ENCODE results near the gene TMEM163. TPM values are rescaled to one million over a fixed set of nuclear protein-coding genes. Genes with fewer than 3 reads are reported as not detected.

Gene TMEM163
- total RNA-seq, 6 donors from 2014 or later = 19.3 to 71.6 (median 26.7) TPM

DNA sequence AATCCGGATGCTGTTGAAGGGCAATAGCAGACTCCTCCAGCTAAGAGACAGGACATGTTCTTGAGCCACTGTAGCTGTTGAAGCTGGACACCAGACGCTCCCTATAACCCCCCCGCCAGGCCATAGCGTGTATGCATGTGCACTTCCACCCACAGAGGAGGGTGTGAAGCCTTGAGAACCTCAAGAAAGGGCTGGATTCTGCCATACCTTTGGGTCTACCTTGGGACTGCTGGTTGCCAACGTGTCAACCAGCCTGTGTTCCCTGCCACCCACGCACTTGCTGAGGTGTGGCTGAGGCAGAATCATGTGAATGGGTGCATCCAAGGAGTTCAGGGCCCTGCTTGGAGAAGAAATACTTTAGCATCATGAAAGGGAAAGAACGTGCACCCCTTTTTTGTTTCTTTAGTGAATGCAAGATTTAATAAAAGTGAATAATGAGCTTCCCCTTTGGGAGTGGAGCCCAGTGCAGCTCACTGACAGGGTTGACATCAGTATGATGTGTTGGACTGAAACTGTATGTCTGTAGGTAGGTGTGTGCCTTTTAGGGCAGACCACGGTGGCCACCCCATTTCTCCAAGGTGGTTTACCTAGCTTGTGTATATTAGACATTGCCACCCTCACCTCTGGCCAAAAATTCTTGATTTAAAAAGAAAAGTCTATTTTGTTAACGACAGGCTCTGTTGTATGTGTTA is 266.6 kb downstream of the TMEM163 start:
- H3K27ac ChIP-seq = no peak overlapping the region
- no peak for ATAC-seq (ENCODE audit: low FRiP score in 2 of 2)
- no peaks in the 10 kb centered on the region for H3K9me3 ChIP-seq
- H3K4me1 ChIP-seq = no peaks in the 10 kb centered on the region
- no peak for DNase-seq
- no peaks in the 10 kb centered on the region for H3K27me3 ChIP-seq
- 91 to 95% methylated on average over 9 of the region's 9 CpGs for WGBS, 2 donors
- H3K36me3 ChIP-seq = peaks cover under 1 to 35% (median 15%) of the 10 kb centered on the region in 4 donors
- TF ChIP-seq POLR2A (IDR thresholded peaks at IDR 0.05) (no peak), EP300 (IDR thresholded peaks at IDR 0.05) (no peak), POLR2AphosphoS5 (IDR thresholded peaks at IDR 0.05) (no peak)
- TF ChIP-seq, protein P1, sequence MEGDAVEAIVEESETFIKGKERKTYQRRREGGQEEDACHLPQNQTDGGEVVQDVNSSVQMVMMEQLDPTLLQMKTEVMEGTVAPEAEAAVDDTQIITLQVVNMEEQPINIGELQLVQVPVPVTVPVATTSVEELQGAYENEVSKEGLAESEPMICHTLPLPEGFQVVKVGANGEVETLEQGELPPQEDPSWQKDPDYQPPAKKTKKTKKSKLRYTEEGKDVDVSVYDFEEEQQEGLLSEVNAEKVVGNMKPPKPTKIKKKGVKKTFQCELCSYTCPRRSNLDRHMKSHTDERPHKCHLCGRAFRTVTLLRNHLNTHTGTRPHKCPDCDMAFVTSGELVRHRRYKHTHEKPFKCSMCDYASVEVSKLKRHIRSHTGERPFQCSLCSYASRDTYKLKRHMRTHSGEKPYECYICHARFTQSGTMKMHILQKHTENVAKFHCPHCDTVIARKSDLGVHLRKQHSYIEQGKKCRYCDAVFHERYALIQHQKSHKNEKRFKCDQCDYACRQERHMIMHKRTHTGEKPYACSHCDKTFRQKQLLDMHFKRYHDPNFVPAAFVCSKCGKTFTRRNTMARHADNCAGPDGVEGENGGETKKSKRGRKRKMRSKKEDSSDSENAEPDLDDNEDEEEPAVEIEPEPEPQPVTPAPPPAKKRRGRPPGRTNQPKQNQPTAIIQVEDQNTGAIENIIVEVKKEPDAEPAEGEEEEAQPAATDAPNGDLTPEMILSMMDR (IDR thresholded peaks at IDR 0.05) = no peak
- no peak overlapping the region for H3K4me3 ChIP-seq

DNA sequence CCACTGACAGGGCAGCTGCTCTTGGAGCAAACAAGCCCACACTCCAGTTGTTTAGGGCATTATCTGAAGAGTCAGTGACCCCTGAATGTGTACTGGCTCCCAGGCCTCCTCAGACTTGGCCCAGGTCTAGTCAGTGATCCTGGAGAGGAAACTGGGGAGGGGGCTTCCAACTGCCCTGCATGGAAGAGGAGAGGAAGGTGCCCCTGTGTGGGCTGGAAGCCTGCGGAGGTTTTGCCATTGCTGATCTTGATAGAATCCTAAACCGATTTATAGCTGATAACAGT is 267.5 kb downstream of the TMEM163 start:
- WGBS, 2 donors = 50 to 76% methylated on average over 2 of the region's 2 CpGs
- Histone ChIP-seq H3K9me3 (no peaks in the 10 kb centered on the region), H3K27me3 (no peaks in the 10 kb centered on the region), H3K36me3 (peaks cover 0 to 35% (median 16%) of the 10 kb centered on the region in 4 donors), H3K27ac (no peak overlapping the region), H3K4me1 (no peaks in the 10 kb centered on the region), H3K4me3 (no peak overlapping the region)
- no peak for DNase-seq
- no peak for TF ChIP-seq EP300 (IDR thresholded peaks at IDR 0.05)
- ATAC-seq (ENCODE audit: low FRiP score in 2 of 2) = no peak

DNA sequence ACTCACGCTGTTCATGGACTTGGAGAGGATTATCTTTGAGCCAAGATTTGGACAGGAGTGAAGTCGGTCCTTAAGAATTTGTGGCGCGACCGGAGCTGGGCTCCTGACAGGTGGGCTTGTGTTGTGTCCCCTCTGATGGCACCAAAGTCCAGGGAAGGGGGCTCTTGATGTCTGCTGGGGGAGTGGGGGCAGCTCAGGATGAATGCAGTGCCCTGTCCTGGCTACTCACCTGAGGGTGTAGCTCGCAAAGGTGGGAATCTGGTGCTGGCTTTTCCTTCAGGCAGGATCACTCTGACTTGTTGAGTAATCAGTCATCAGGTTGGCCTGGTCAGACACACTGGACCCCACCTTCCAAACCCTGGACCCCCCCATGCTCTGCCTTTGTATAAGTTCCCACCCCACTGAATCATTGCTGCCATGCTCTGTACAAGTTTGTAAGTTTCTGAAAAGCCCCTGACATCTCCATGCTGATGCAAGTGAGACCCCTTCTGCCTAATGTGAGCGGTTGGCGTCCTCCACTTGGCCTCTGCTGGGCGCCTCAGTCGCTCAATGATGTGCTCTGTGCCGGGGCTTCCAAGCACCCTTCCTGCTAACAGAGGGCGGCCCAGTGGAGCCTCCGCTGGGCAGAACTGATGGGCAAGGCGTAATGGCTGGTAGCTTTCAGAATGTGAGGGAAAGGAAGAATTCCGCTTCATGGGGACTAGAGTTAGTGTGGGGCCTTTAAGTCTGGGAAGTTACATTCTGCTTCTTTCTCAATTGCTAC is 268.9 kb downstream of the TMEM163 start:
- no peak for ATAC-seq (ENCODE audit: low FRiP score in 2 of 2)
- TF ChIP-seq POLR2AphosphoS5 (IDR thresholded peaks at IDR 0.05) = no peak
- TF ChIP-seq EP300 (IDR thresholded peaks at IDR 0.05) = no peak
- TF ChIP-seq POLR2A (IDR thresholded peaks at IDR 0.05) = no peak
- TF ChIP-seq, protein P1 (IDR thresholded peaks at IDR 0.05) = no peak
- Histone ChIP-seq H3K4me3 (no peak overlapping the region), H3K4me1 (no peaks in the 10 kb centered on the region), H3K9me3 (no peaks in the 10 kb centered on the region), H3K36me3 (peaks cover 0 to 35% (median 15%) of the 10 kb centered on the region in 4 donors), H3K27ac (no peak overlapping the region), H3K27me3 (no peaks in the 10 kb centered on the region)
- no peak for DNase-seq
- WGBS, 2 donors = 90 to 96% methylated on average over 15 of the region's 15 CpGs

DNA sequence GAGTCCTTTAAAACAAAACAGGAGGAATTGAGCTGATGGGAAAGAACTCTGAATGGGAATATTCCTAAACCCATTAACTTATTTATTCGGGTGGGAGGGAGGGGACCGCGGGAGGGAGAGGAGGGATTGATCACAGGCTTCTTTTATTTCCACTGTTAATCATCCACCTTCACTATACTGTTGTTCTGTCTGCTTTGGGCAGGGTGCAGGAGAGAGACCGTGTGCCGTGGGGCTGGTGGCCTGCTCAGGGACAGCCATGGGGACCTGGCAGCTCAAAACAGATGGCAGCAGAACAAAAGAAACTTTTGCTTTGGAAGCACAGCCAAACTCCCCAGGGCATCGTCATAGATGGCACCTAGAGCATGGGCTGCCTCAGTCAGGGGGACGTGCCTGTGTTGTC is 269.6 kb downstream of the TMEM163 start:
- H3K27me3 ChIP-seq = no peaks in the 10 kb centered on the region
- 86 to 91% methylated on average over 5 to 7 of the region's 7 CpGs for WGBS, 2 donors
- ATAC-seq (ENCODE audit: low FRiP score in 2 of 2) (no peak), DNase-seq (no peak)
- TF ChIP-seq POLR2AphosphoS5 (IDR thresholded peaks at IDR 0.05) = no peak
- no peak for TF ChIP-seq POLR2A (IDR thresholded peaks at IDR 0.05)
- H3K4me3 ChIP-seq = no peak overlapping the region
- no peaks in the 10 kb centered on the region for H3K9me3 ChIP-seq
- H3K27ac ChIP-seq = no peak overlapping the region
- H3K36me3 ChIP-seq = peaks cover 0 to 35% (median 16%) of the 10 kb centered on the region in 4 donors
- no peaks in the 10 kb centered on the region for H3K4me1 ChIP-seq

DNA sequence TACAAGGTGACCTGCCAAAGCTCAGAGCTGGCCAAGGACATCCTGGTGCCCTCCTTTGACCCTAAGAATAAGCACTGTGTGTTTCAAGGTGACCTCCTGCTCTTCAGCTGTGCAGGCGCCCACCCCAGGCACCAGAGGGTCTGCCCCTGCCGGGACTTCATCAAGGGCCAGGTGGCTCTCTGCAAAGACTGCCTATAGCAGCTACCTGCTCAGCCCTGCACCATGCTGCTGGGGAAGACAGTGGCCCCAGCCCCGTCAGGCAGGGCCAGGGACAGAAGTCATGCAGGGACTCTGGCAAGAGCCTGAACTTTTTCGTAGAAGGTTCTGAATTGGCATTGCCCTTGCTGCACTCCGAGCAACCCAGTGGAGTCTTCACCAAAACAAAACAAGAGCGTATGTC is 270.1 kb downstream of the TMEM163 start:
- 91 to 93% methylated on average over 6 of the region's 6 CpGs for WGBS, 2 donors
- no peak for ATAC-seq (ENCODE audit: low FRiP score in 2 of 2)
- H3K4me1 ChIP-seq = no peaks in the 10 kb centered on the region
- H3K9me3 ChIP-seq = no peaks in the 10 kb centered on the region
- peaks cover 0 to 32% (median 16%) of the 10 kb centered on the region in 4 donors for H3K36me3 ChIP-seq
- DNase-seq = peak in 1 of 2 donors; percentile 49
- no peak overlapping the region for H3K4me3 ChIP-seq
- no peaks in the 10 kb centered on the region for H3K27me3 ChIP-seq
- no peak for TF ChIP-seq POLR2AphosphoS5 (IDR thresholded peaks at IDR 0.05)
- TF ChIP-seq POLR2A (IDR thresholded peaks at IDR 0.05) = no peak
- TF ChIP-seq EP300 (IDR thresholded peaks at IDR 0.05) = no peak
- TF ChIP-seq, protein P1 (IDR thresholded peaks at IDR 0.05) = no peak
- no peak overlapping the region for H3K27ac ChIP-seq
